Adrenal gland (tissue), 5 donors: ENCODE results near the gene HOXD9.

Experiments
- POLR2A ChIP-seq, 2 donors: fragments of 450-650 bp; IDR thresholded peaks; one replicate each; pipeline ENCODE4 v1.6.1; 2017; ENCODE audit warnings: antibody characterized with exemption in 2 of 2, mild to moderate bottlenecking in 2 of 2, moderate library complexity in 1 of 2
- TF ChIP-seq, protein P1 (sequence below), 6 experiments: fragments of 450-650 bp in 4 of 6; fragments of 200-600 bp in 2 of 6; sonication (generic) in 1 of 6; IDR thresholded peaks; 1 replicate in 5 of 6; 2 replicates in 1 of 6; pipeline versions ENCODE4 v1.5.1 to v1.8.0; 2016 to 2021; ENCODE audit warnings: antibody characterized with exemption in 6 of 6, mild to moderate bottlenecking in 2 of 6, moderate library complexity in 1 of 6
- donor health status: DM: no; HTN: no; CAD: no.

- TF ChIP-seq, protein P1, sequence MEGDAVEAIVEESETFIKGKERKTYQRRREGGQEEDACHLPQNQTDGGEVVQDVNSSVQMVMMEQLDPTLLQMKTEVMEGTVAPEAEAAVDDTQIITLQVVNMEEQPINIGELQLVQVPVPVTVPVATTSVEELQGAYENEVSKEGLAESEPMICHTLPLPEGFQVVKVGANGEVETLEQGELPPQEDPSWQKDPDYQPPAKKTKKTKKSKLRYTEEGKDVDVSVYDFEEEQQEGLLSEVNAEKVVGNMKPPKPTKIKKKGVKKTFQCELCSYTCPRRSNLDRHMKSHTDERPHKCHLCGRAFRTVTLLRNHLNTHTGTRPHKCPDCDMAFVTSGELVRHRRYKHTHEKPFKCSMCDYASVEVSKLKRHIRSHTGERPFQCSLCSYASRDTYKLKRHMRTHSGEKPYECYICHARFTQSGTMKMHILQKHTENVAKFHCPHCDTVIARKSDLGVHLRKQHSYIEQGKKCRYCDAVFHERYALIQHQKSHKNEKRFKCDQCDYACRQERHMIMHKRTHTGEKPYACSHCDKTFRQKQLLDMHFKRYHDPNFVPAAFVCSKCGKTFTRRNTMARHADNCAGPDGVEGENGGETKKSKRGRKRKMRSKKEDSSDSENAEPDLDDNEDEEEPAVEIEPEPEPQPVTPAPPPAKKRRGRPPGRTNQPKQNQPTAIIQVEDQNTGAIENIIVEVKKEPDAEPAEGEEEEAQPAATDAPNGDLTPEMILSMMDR (IDR thresholded peaks at IDR 0.05), result no peak
- TF ChIP-seq POLR2A (IDR thresholded peaks at IDR 0.05), result no peak
Observed at GRCh38 chr2:176096243-176096985, 26.1 kb upstream of the HOXD9 start.
